Neural progenitor cell (in vitro differentiated cells): ENCODE results near the gene IDI2. TPM values are rescaled to one million over a fixed set of nuclear protein-coding genes. Genes with fewer than 3 reads are reported as not detected.

ENCODE experiments used
- DNase-seq: peaks from one replicate; pipeline ENCODE4 v3.0.0-alpha.2; 2016; ENCODE audit warnings: low spot score
- H2AFZ ChIP-seq: fragments of 200-600 bp; sonication (generic); replicated peaks from 2 replicates; pipeline ENCODE4 v1.6.1; 2016; ENCODE audit warnings: antibody characterized with exemption
- H3F3A ChIP-seq: fragments of 200-600 bp; sonication (generic); 2 replicates; pipeline ENCODE4 v1.6.1; 2016; ENCODE audit warnings: antibody characterized with exemption, low read depth
- H3K27ac ChIP-seq: fragments of 200-600 bp; sonication (generic); 2 replicates; pipeline ENCODE4 v1.5.1; 2016; ENCODE audit warnings: mild to moderate bottlenecking
- H3K27me3 ChIP-seq: fragments of 200-600 bp; sonication (generic); 2 replicates; pipeline ENCODE4 v1.6.1; 2016; ENCODE audit warnings: mild to moderate bottlenecking, moderate library complexity
- H3K36me3 ChIP-seq: fragments of 200-600 bp; sonication (generic); 2 replicates; pipeline ENCODE4 v1.5.1; 2016
- H3K4me1 ChIP-seq: fragments of 200-600 bp; sonication (generic); 2 replicates; pipeline ENCODE4 v1.6.1; 2016; ENCODE audit warnings: mixed run types
- H3K4me2 ChIP-seq: fragments of 200-600 bp; sonication (generic); 2 replicates; pipeline ENCODE4 v1.6.1; 2016
- H3K4me3 ChIP-seq: fragments of 200-600 bp; sonication (generic); 2 replicates; pipeline ENCODE4 v1.5.1; 2016
- H3K79me2 ChIP-seq: fragments of 200-600 bp; sonication (generic); 2 replicates; pipeline ENCODE4 v1.6.1; 2016; ENCODE audit warnings: low read depth
- H3K9ac ChIP-seq: fragments of 200-600 bp; sonication (generic); 2 replicates; pipeline ENCODE4 v1.6.1; 2016
- H3K9me3 ChIP-seq: fragments of 200-600 bp; sonication (generic); 2 replicates; pipeline ENCODE4 v1.5.1; 2016; ENCODE audit warnings: low read depth
- H4K20me1 ChIP-seq: fragments of 200-600 bp; sonication (generic); 2 replicates; pipeline ENCODE4 v1.6.1; 2016; ENCODE audit warnings: low read depth
- H3K27ac Mint-ChIP-seq: 3 replicates; pipeline ENCODE4 v1.8.0; 2021; ENCODE audit warnings: mixed read lengths
- H3K27me3 Mint-ChIP-seq: 2 replicates; pipeline ENCODE4 v1.8.0; 2022; ENCODE audit warnings: low read depth, mild to moderate bottlenecking, inconsistent platforms, moderate library complexity, mixed read lengths; ENCODE audit not compliant: insufficient read depth
- H3K36me3 Mint-ChIP-seq: 3 replicates; pipeline ENCODE4 v1.8.0; 2021; ENCODE audit warnings: mixed read lengths
- H3K4me1 Mint-ChIP-seq: 3 replicates; pipeline ENCODE4 v1.8.0; 2021; ENCODE audit warnings: mixed read lengths
- H3K4me3 Mint-ChIP-seq: 3 replicates; pipeline ENCODE4 v1.8.0; 2021; ENCODE audit warnings: mild to moderate bottlenecking, moderate library complexity, mixed read lengths
- H3K9me3 Mint-ChIP-seq: 3 replicates; pipeline ENCODE4 v1.8.0; 2020; ENCODE audit warnings: mixed read lengths
- CTCF ChIP-seq: fragments of 200-600 bp; sonication (generic); IDR thresholded peaks from 2 replicates; pipeline ENCODE4 v1.5.1; 2017; ENCODE audit warnings: antibody characterized with exemption, mild to moderate bottlenecking
- EZH2 ChIP-seq: fragments of 200-600 bp; sonication (generic); IDR thresholded peaks from 2 replicates; pipeline ENCODE4 v1.6.1; 2017; ENCODE audit warnings: antibody characterized with exemption, mild to moderate bottlenecking, moderate library complexity
- EZH2phosphoT487 ChIP-seq: fragments of 200-600 bp; sonication (generic); IDR thresholded peaks from 2 replicates; pipeline ENCODE4 v1.6.1; 2017; ENCODE audit warnings: antibody characterized with exemption
- total RNA-seq: library from RNA; depleted of rRNA; stranded (reverse); fragments of >200 nt; gene quantifications from 2 replicates; pipeline ENCODE4 v1.2.3, GENCODE V29; 2015; ENCODE audit warnings: low replicate concordance

IDI2 gene
- total RNA-seq, 1 donor from 2014 or later = not detected

- Histone ChIP-seq H4K20me1 (no peaks in the 10 kb centered on the region), H3K27ac (no peak overlapping the region), H3K79me2 (no peaks in the 10 kb centered on the region), H3K4me1 (no peaks in the 10 kb centered on the region), H2AFZ (no peak overlapping the region), H3K4me2 (no peak overlapping the region), H3F3A (no peaks in the 10 kb centered on the region), H3K9ac (no peak overlapping the region), H3K27me3 (no peaks in the 10 kb centered on the region), H3K9me3 (peaks cover 6% of the 10 kb centered on the region), H3K36me3 (no peaks in the 10 kb centered on the region), H3K4me3 (no peak overlapping the region)
- no peak overlapping the region for H3K4me3 Mint-ChIP-seq
- H3K36me3 Mint-ChIP-seq = peaks cover 10% of the 10 kb centered on the region
- TF ChIP-seq EZH2 = no peak
- no peak for TF ChIP-seq EZH2phosphoT487
- no peak for TF ChIP-seq CTCF
- peaks cover 23% of the 10 kb centered on the region for H3K9me3 Mint-ChIP-seq
- peak overlapping the region; percentile 81 for H3K27ac Mint-ChIP-seq
- no peaks in the 10 kb centered on the region for H3K27me3 Mint-ChIP-seq
- H3K4me1 Mint-ChIP-seq = peaks cover 15% of the 10 kb centered on the region
- DNase-seq = no peak
Observed at GRCh38 chr10:974038-974784, 51.4 kb downstream of the IDI2 start.

- no peak overlapping the region for H3K27ac ChIP-seq
- no peak overlapping the region for H3K4me2 ChIP-seq
- H3K79me2 ChIP-seq = no peaks in the 10 kb centered on the region
- no peak overlapping the region for H3K4me3 ChIP-seq
- peaks cover 5% of the 10 kb centered on the region for H3K36me3 Mint-ChIP-seq
- no peaks in the 10 kb centered on the region for H3K36me3 ChIP-seq
- H3K4me1 ChIP-seq = peaks cover 5% of the 10 kb centered on the region
- TF ChIP-seq CTCF (no peak), EZH2 (no peak), EZH2phosphoT487 (no peak)
- no peak overlapping the region for H3K4me3 Mint-ChIP-seq
- H3F3A ChIP-seq = no peaks in the 10 kb centered on the region
- H3K4me1 Mint-ChIP-seq = peaks cover 15% of the 10 kb centered on the region
- H3K9ac ChIP-seq = no peak overlapping the region
- no peaks in the 10 kb centered on the region for H3K9me3 ChIP-seq
- H2AFZ ChIP-seq = no peak overlapping the region
- H4K20me1 ChIP-seq = no peaks in the 10 kb centered on the region
- H3K27me3 ChIP-seq = no peaks in the 10 kb centered on the region
- DNase-seq = no peak
- no peaks in the 10 kb centered on the region for H3K27me3 Mint-ChIP-seq
- H3K27ac Mint-ChIP-seq = no peak overlapping the region
- peaks cover 14% of the 10 kb centered on the region for H3K9me3 Mint-ChIP-seq
Observed at GRCh38 chr10:972763-973162, 52.9 kb downstream of the IDI2 start.

- H3K4me1 Mint-ChIP-seq = peaks cover 15% of the 10 kb centered on the region
- H3K9ac ChIP-seq = no peak overlapping the region
- H3K9me3 Mint-ChIP-seq = peaks cover 11% of the 10 kb centered on the region
- DNase-seq = no peak
- TF ChIP-seq EZH2 = no peak
- TF ChIP-seq EZH2phosphoT487 = no peak
- TF ChIP-seq CTCF = no peak
- peaks cover 5% of the 10 kb centered on the region for H3K4me1 ChIP-seq
- no peak overlapping the region for H3K4me3 ChIP-seq
- H3F3A ChIP-seq = no peaks in the 10 kb centered on the region
- no peaks in the 10 kb centered on the region for H3K27me3 Mint-ChIP-seq
- no peak overlapping the region for H3K27ac Mint-ChIP-seq
- no peaks in the 10 kb centered on the region for H3K27me3 ChIP-seq
- no peaks in the 10 kb centered on the region for H3K9me3 ChIP-seq
- H3K36me3 Mint-ChIP-seq = peaks cover 2% of the 10 kb centered on the region
- H2AFZ ChIP-seq = no peak overlapping the region
- H3K4me2 ChIP-seq = no peak overlapping the region
- H3K79me2 ChIP-seq = no peaks in the 10 kb centered on the region
- H3K27ac ChIP-seq = no peak overlapping the region
- no peaks in the 10 kb centered on the region for H4K20me1 ChIP-seq
- H3K36me3 ChIP-seq = no peaks in the 10 kb centered on the region
- no peak overlapping the region for H3K4me3 Mint-ChIP-seq
Observed at GRCh38 chr10:971613-972012, 54.0 kb downstream of the IDI2 start.
